ENCODE data around the gene GPR137B.
"Not testable (repeated sequence)": the region's sequence is repeated elsewhere in the genome, so short reads cannot be mapped to it uniquely, and the experiment has no call there.

Gene GPR137B

DNA sequence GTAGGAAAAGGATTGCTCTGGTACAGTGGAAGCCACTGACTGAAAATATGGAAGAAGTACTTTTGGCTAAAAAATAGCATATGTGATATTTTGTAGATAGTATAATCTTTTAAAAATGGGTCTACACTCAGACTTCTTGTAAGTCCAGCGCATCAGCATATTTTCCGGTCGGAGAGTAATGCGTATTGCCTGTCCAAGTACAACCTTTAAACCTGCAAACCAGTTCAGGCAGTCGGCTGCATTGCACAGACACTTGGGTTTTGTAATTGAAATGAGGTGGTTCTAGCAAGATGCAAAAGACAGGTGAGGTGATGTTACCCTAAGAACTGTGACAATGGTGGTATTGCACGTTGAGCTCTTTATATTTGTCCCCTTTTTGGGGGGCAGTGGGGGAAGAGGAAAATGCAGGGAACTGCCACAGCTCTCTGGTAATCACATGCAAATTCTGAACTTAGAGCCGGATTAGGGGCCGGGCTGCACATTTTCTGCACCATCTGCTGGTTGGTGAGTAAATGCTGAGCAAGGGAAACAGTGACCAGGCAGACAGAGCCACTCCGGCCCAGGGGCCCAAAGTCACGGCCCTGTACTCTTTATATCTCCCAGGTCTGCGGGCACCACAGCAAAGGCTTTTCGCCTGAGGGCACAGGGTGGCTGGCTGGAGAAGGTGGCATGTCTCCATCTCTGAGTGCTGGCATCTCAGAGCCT, 2.3 kb downstream of the GPR137B start:
- no peak for DNase-seq (ENCODE audit: low read depth)

DNA sequence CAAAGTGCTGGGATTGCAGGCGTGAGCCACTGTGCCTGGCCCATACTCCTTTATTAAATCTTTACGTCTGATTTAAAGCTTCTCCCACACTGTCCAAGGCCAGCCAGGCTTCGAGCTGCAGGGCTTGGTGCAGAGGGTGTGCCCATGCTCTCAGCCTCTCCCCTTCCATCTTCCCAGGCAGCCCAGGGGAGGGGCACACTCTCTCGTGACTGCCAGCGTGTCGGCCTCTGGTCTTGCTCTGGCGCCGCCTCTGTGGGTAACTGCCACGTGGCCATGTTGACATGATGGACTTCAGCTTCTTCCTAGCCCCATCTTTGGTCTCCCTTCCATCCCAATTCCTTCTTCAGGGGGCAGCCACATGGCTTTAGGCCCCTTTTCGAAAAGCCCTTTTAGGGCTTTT, 4.7 kb downstream of the GPR137B start:
- no peak for DNase-seq (ENCODE audit: low read depth)

DNA sequence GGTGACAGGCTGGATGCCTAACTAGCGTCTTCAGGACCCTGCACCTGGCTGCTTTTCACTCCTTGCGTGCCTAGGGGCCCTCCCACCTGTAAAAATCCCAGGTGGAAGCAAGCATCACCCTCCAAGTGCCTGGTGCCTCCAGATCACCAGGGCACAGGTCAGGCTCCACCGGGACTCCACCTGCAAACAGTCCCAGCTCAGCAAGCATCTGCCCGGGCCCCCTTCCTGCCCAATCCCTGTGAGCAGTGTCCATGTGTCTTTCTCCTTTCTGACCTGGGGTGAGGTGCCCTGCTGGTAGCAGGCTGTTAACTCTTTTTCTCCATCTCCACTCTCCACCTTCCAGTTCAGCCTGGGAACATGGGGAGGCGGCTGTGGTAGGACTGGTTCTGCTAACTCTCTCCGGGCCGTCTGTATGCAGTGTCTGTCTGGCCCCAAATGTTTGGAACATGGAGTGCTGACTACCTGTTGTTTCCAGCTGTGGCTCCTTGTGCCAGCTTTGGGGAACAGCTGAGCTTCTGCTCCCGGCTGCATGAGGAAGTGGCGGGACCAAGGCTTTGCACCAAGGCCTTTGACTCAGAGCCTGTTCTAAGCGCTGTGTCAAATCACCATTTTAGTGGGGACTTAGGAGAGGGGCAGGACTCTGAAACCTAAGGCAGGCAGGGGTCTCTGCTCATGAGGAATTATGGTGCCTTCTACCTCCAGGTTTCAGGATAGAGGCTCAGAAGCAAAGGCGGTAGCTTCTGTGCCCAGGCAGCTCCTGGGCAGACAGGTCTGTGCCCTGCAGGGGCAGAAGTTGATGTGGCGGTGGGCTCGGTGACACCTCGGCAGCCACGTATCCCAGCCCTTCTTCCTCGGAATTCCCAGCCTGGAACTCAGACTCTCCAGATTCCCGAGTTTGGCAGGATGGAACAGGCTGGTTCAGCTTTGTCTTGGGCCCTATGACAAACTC, 5.5 kb downstream of the GPR137B start:
- no peak for DNase-seq (ENCODE audit: low read depth)

- DNase-seq (ENCODE audit: low read depth) = no peak
These were observed 6.1 kb downstream of the GPR137B start for GRCh38 chr1:236148470-236148845.

DNA sequence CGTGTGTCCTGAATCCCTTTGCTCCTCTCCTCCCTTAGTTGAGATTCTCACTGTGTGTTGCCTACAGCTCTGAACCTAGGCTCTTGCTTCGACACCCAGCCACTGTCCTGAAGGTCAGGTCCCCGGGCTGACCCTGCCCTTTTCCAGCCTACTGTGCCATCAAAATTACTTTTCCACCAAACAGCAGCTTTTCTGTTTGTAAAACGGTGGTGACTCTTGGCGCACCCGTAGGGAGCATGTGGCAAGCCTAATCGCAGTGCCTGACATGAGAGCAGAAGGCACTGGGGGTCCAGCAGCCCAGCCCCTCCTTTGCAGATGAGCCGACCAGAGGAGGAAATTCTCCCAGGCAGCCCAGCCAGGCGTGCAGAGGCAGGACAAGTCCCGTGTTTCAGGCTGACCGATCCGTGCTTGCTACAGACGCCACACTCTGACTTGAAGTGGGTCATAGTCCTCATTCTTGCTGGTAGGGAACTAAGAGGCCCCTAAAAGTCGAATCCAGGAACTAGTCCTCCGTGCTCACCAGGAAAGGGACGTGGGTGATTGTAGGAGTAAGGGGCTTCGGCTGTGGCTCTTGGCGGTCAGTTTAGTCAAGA, 6.8 kb downstream of the GPR137B start:
- no peak for DNase-seq (ENCODE audit: low read depth)

GRCh38 chr1:236149696-236150228, 7.4 kb downstream of the GPR137B start:
- DNase-seq (ENCODE audit: low read depth) = no peak

- DNase-seq (ENCODE audit: low read depth) = no peak
These were observed 8.1 kb downstream of the GPR137B start for GRCh38 chr1:236150311-236150955.

GRCh38 chr1:236150986-236151385, 8.6 kb downstream of the GPR137B start:
- DNase-seq (ENCODE audit: low read depth) = no peak

DNA sequence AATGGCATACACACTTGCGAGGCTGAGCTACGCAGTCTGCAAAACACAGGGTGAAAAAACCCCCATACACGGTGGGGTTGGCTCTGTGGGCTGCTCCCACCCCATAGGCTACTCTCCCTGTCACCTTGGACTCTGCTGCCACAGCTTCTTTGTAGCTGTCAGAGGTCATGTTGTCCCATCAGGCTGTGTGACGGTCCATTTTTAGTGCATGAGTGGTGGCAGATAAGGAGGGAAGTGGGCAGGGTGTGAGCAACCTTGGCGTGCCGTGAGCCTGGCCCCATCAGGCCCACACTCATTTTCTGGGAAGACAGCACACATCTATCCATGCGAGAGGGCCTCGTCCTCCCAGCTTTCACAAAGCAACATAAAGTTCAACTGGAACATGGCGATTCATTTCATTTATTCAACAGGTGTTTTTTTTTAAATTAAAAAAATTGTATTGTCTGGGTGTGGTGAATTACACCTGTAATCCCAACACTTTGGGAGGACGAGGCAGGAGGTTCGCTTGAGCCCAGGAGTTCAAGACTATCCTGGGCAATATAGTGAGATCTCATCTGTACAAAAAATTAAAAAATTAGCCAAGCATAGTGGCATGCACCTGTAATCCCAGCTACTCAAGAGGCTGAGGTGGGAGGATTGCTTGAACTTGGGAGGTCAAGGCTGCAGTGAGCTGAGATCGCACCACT, 9.5 kb downstream of the GPR137B start:
- DNase-seq (ENCODE audit: low read depth) = no peak

GRCh38 chr1:236154126-236154525, 11.8 kb downstream of the GPR137B start:
- no peak for DNase-seq (ENCODE audit: low read depth)

- DNase-seq (ENCODE audit: low read depth) = no peak
These were observed 12.5 kb downstream of the GPR137B start for GRCh38 chr1:236154671-236155398.

- no peak for DNase-seq (ENCODE audit: low read depth)
These were observed 13.0 kb downstream of the GPR137B start for GRCh38 chr1:236155399-236155767.

GRCh38 chr1:236155841-236156503, 13.6 kb downstream of the GPR137B start:
- no peak for DNase-seq (ENCODE audit: low read depth)

DNA sequence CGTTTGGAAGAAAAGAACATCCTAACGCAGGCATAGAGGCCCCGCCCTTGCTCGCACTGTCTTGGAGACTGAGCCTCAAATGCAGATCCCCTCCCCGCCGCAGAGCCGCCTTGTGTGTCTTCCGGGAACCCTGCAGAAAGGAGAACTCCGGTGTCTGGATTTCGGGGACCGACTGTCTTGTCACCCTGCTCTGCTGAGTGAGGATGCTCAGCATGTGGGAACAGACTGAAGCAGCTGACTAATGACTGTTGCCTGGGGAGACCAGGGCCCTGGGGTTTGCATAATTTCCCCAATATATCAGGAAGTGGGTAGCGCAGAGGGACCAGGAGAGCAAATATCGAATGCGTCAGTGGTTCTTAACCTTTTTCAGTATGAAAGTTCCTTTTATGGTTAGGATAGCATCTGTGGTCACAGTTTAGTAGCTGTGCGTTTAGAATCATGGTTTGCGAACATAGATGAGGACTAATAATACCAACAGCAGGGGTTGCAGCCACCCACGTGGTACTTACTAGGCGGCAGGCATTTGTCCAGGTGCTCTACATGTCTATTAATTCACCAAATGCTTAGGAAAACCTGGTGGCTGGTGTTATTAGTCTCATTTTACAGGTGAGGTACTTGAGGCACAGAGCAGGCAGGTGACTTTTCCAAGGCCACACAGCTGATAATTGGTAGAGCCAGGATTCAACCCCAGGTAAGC, 14.3 kb downstream of the GPR137B start:
- DNase-seq (ENCODE audit: low read depth) = no peak

- DNase-seq (ENCODE audit: low read depth) = not testable (repeated sequence)
These were observed 15.7 kb downstream of the GPR137B start for GRCh38 chr1:236158072-236158471.

DNA sequence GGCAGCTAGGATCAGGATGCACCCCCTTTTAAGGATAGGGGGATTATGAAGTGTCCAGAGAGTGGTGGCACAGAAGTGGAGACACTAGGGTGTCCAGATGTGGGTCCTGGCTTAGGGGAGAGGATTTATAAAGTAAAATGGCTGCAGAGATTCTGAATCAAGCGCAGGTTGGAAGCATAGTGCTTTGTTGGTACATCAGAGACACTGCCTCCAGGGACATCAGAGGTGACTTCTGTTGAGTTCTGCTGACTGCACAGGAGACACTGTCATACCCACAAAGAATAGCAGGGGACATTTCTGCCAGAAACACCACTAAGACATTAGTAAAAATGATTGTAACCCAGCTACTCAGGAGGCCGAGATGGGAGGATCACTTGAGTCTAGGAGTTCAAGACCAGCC, 16.4 kb downstream of the GPR137B start:
- no peak for DNase-seq (ENCODE audit: low read depth)

DNA sequence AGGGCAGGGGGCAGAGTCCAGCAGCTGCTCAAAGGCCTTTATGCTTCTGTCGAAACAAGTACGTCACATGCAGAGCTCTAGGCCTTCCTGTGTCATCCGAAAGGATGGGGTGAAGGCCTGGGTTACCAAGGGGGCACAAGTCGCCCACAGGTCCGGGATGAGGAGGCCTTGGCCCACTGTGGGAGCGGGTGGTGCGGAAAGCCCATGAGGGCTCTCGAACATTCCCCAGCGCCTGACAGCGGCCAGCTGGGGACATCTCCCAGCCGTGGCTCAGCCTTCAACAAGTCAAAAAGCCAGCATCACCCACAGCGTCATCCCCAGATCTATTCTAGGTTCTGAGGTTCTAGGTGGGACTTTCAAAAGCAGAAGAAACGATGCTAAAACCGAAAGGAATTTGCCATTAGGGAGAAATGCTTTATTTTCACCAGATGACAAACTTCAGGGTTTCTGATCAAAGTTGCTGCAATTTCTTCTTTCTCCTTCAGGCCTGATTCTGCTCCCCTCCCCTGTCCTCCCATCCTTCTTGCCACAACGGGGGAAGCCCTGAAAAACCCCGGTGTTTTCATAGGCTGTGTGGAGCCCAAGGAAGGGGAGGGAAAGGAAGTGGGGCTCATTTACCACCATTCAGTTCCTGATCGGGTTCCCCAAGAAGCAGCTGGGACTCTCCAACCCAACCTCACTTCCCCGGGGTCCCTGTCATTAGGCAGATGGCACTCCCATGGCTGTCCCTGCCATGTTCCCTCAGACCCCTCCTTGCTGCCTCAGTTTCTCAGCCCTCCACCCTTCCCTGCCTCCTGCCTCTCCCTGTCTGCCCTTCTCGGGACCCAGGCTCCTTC, 17.6 kb downstream of the GPR137B start:
- DNase-seq (ENCODE audit: low read depth) = no peak

GRCh38 chr1:236160540-236161127, 18.3 kb downstream of the GPR137B start:
- DNase-seq (ENCODE audit: low read depth) = no peak

All from EH (cell line).